Kidney (tissue), 14 donors: Measurements from ENCODE around the gene TTLL9. TPM values are rescaled to one million over a fixed set of nuclear protein-coding genes. Genes with fewer than 3 reads are reported as not detected.

Source experiments
- DNase-seq, 5 donors: peaks; one replicate each; pipeline ENCODE4 v3.0.0-alpha.2; 2013 to 2020
- FAIRE-seq: peaks from 2 replicates; lab custom pipeline; 2012; peaks lifted over from hg19 to GRCh38; lab: Jason Lieb, UNC
- H3K27ac ChIP-seq, 2 donors: one replicate each; pipeline ENCODE4 v1.7.0; 2013; ENCODE audit warnings: low read depth in 2 of 2, low read length in 2 of 2, inconsistent platforms in 1 of 2
- H3K27me3 ChIP-seq: one replicate; pipeline ENCODE4 v1.7.1; 2013; ENCODE audit warnings: low read length, inconsistent platforms; ENCODE audit not compliant: control insufficient read depth, insufficient read depth
- H3K36me3 ChIP-seq, 3 donors: one replicate each; pipeline versions ENCODE4 v1.7.0 to v1.7.1; 2013; ENCODE audit warnings: low read length in 3 of 3, control low read depth in 1 of 3, inconsistent platforms in 1 of 3; ENCODE audit not compliant: insufficient read depth in 3 of 3, control insufficient read depth in 2 of 3
- H3K4me1 ChIP-seq, 3 donors: one replicate each; pipeline versions ENCODE4 v1.7.0 to v1.7.1; 2013; ENCODE audit warnings: low read length in 3 of 3, inconsistent platforms in 1 of 3, low read depth in 1 of 3; ENCODE audit not compliant: control insufficient read depth in 2 of 3, insufficient read depth in 2 of 3
- H3K4me3 ChIP-seq, 3 donors: one replicate each; pipeline versions ENCODE4 v1.7.0 to v1.8.1; 2013; ENCODE audit warnings: low read length in 3 of 3, control low read depth in 1 of 3, inconsistent platforms in 1 of 3
- H3K9ac ChIP-seq, 3 donors: one replicate each; pipeline versions ENCODE4 v1.7.0 to v1.7.1; 2013; ENCODE audit warnings: low read length in 3 of 3, control low read depth in 1 of 3, inconsistent platforms in 1 of 3
- H3K9me3 ChIP-seq, 3 donors: one replicate each; pipeline versions ENCODE4 v1.7.0 to v1.7.1; 2013; ENCODE audit warnings: low read length in 3 of 3, control low read depth in 1 of 3, inconsistent platforms in 1 of 3; ENCODE audit not compliant: control insufficient read depth in 2 of 3, insufficient read depth in 1 of 3
- CTCF ChIP-seq: IDR thresholded peaks from 3 replicates; pipeline ENCODE4 v1.5.1; 2012; ENCODE audit warnings: mild to moderate bottlenecking, moderate library complexity, borderline replicate concordance; ENCODE audit not compliant: insufficient read depth; ENCODE audit errors: extremely low read depth
- intact Hi-C: fragments of 100-400 bp; cut with DNase I; formaldehyde crosslinking; loops from one replicate; pipeline ENCODE4 v1.11.1; 2022
- polyA plus RNA-seq: library from polyadenylated mRNA; stranded (reverse); fragments of 350-450 nt; fragmentation: Illumina TruSeq; extraction: RNeasy Lipid Tissue Mini Kit (QIAGEN cat#74804); gene quantifications from one replicate; pipeline ENCODE4 v1.2.3, GENCODE V29; 2014; ENCODE audit warnings: low read depth, low replicate concordance; ENCODE audit not compliant: insufficient read depth
- total RNA-seq: library from RNA; stranded (reverse); fragmentation: NEBNext Ultra II Directional; extraction: Animal tissue kit (Norgen Biotek cat#: 25700); gene quantifications from one replicate; pipeline ENCODE4 v1.2.1, GENCODE V29; 2021
- donor health status: control.
- donor health status: control.
- donor health status: control.
- donor health status: control.
- donor health status: control.
- donor health status: DM: yes; HTN: yes; CAD: no.
- donor health status: Normal renal cell carcinoma (clear cell type).

TTLL9 gene
- total and polyA plus RNA-seq, 2 donors from 2014 or later, result 0.82 to 1.9 TPM

GRCh38 chr20:31990641-31991338 is 120.4 kb downstream of the TTLL9 start:
- intact Hi-C loops, result no loop called here
- Histone ChIP-seq H3K9me3 (no peaks in the 10 kb centered on the region), H3K27ac (no peak overlapping the region), H3K4me1 (no peaks in the 10 kb centered on the region), H3K4me3 (no peak overlapping the region), H3K9ac (no peak overlapping the region), H3K27me3 (peaks cover 8% of the 10 kb centered on the region), H3K36me3 (no peaks in the 10 kb centered on the region)
- FAIRE-seq, result no peak
- DNase-seq, result peak in 1 of 5 donors; percentile 70
- TF ChIP-seq CTCF, result no peak

GRCh38 chr20:31991339-31991705 is 120.9 kb downstream of the TTLL9 start:
- no peak overlapping the region for H3K9ac ChIP-seq
- FAIRE-seq (no peak), DNase-seq (no peak)
- intact Hi-C loops, result no loop called here
- no peak overlapping the region for H3K27ac ChIP-seq
- peaks cover 8% of the 10 kb centered on the region for H3K27me3 ChIP-seq
- no peak for TF ChIP-seq CTCF
- H3K9me3 ChIP-seq, result no peaks in the 10 kb centered on the region
- no peaks in the 10 kb centered on the region for H3K4me1 ChIP-seq
- H3K4me3 ChIP-seq, result no peak overlapping the region
- H3K36me3 ChIP-seq, result no peaks in the 10 kb centered on the region

GRCh38 chr20:31992086-31992485 is 121.7 kb downstream of the TTLL9 start:
- Histone ChIP-seq H3K27ac (no peak overlapping the region), H3K27me3 (peaks cover 8% of the 10 kb centered on the region), H3K36me3 (no peaks in the 10 kb centered on the region), H3K4me3 (no peak overlapping the region), H3K4me1 (no peaks in the 10 kb centered on the region), H3K9ac (no peak overlapping the region), H3K9me3 (no peaks in the 10 kb centered on the region)
- no peak for TF ChIP-seq CTCF
- DNase-seq (no peak), FAIRE-seq (no peak)
- intact Hi-C loops, result no loop called here

Other genes starting within 250 kb of the TTLL9 start
- 1.3 TPM for gene COX4I2, start 232.7 kb upstream of the TTLL9 start, total RNA-seq
- 6.9 TPM for gene COX4I2, start 232.7 kb upstream of the TTLL9 start, polyA plus RNA-seq
- gene BCL2L1, start 147.8 kb upstream of the TTLL9 start, total RNA-seq, result 139 TPM
- 132 TPM for gene BCL2L1, start 147.8 kb upstream of the TTLL9 start, polyA plus RNA-seq
- gene TPX2, start 131.3 kb upstream of the TTLL9 start, total RNA-seq, result 1.4 TPM
- 0.47 TPM for gene TPX2, start 131.3 kb upstream of the TTLL9 start, polyA plus RNA-seq
- gene MYLK2, start 51.3 kb upstream of the TTLL9 start, total RNA-seq, result not detected
- not detected for gene MYLK2, start 51.3 kb upstream of the TTLL9 start, polyA plus RNA-seq
- 2.1 TPM for gene FOXS1, start 25.0 kb upstream of the TTLL9 start, total RNA-seq
- gene FOXS1, start 25.0 kb upstream of the TTLL9 start, polyA plus RNA-seq, result 9.8 TPM
- gene DUSP15, start 107 bp upstream of the TTLL9 start, total RNA-seq, result 13.2 TPM
- gene DUSP15, start 107 bp upstream of the TTLL9 start, polyA plus RNA-seq, result 143 TPM
- 10.4 TPM for gene PDRG1, start 81.4 kb downstream of the TTLL9 start, total RNA-seq
- gene PDRG1, start 81.4 kb downstream of the TTLL9 start, polyA plus RNA-seq, result 22.5 TPM
- gene XKR7, start 97.5 kb downstream of the TTLL9 start, total RNA-seq, result 0.06 TPM
- gene XKR7, start 97.5 kb downstream of the TTLL9 start, polyA plus RNA-seq, result not detected
- 13.8 TPM for gene CCM2L, start 139.8 kb downstream of the TTLL9 start, total RNA-seq
- gene CCM2L, start 139.8 kb downstream of the TTLL9 start, polyA plus RNA-seq, result 9.9 TPM
- 24.0 TPM for gene HCK, start 181.6 kb downstream of the TTLL9 start, total RNA-seq
- gene HCK, start 181.6 kb downstream of the TTLL9 start, polyA plus RNA-seq, result 3.9 TPM
- 52.0 TPM for gene TM9SF4, start 239.1 kb downstream of the TTLL9 start, total RNA-seq
- gene TM9SF4, start 239.1 kb downstream of the TTLL9 start, polyA plus RNA-seq, result 26.3 TPM